Astrocyte of the cerebellum (primary cell): ENCODE results near the gene APPBP2.

Source experiments
- DNase-seq: peaks from one replicate; pipeline ENCODE4 v3.0.0-alpha.2; 2011; ENCODE audit warnings: low read depth
- H3K4me3 ChIP-seq: 2 replicates; pipeline ENCODE4 v1.5.1; 2011; ENCODE audit warnings: mild to moderate bottlenecking, low read depth, low read length, moderate library complexity
- CTCF ChIP-seq: IDR thresholded peaks from 2 replicates; pipeline ENCODE4 v1.5.1; 2012; ENCODE audit warnings: low read length, low read depth, moderate library complexity, mild to moderate bottlenecking; ENCODE audit errors: missing control alignments
- in situ Hi-C: cut with HindIII; loops from 2 replicates; pipeline ENCODE4 v1.10.0; 2017; ENCODE audit warnings: low sequenced_read_pairs

APPBP2 gene

GRCh38 chr17:60447375-60447774 is 78.7 kb downstream of the APPBP2 start:
- no peak for DNase-seq
- no peak for TF ChIP-seq CTCF
- no peak overlapping the region for H3K4me3 ChIP-seq
- in situ Hi-C loops = no loop called here

DNA sequence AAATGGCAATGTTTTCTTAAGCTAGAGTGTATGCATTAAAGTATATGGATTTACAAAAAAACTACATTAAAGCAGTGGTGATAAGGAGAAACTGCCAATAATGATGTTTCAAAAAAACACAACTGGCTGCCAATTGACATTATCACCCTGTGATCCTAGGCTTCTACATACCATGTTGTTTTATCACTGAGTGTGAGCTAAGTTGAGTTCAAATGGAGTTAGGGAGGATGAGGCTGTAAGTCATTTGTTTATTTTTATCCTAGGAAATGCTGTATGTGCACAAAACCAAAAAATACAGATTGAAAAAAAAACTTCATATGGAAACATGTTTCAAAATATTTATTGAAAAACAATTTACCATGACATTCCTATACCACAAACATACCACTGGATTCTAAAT is 80.9 kb downstream of the APPBP2 start:
- no peak for DNase-seq
- no peak overlapping the region for H3K4me3 ChIP-seq
- no peak for TF ChIP-seq CTCF
- in situ Hi-C loops = no loop called here

GRCh38 chr17:60443713-60444112 is 82.3 kb downstream of the APPBP2 start:
- no peak for TF ChIP-seq CTCF
- H3K4me3 ChIP-seq = no peak overlapping the region
- in situ Hi-C loops = no loop called here
- DNase-seq = no peak

DNA sequence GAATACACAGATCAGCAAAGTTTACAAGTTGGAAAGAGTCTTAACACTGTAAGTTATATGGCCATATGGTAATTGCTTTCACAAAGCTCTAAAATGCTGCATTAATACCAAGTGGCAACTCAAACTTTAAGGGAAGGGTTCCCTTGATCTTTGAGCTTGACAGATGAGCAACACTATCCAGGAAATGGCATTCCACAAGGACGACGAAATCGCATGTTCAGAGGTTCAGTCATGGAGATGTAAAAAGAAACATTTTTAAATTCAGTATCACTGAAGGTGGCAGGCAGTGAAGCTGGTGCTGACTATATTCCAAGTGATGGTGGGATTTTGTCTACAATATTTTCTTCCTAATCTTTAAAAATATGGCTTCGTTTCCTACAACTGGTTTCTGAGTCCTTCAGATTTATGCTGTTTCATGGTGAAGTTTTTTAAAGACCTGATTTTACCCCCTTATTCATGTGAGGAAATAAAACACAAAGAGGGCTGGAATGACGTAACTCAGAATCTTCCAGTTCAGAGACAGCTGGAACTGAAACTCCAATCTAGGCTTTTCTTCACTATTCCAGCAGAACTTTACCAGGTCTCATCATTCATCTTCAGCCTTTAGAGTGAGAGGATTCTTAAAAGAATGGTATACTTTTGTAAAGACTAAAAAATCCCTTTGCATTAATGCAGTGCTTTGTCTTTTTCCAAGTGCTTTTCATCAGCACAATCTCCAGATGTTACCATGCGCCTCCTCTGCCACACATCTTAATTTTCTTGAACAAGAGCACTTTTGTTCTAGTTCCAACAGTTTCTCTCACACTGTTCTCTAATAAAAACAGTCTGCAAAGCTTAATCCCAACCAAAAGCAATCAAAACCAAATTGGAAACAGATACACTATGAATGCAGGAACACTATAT is 83.5 kb downstream of the APPBP2 start:
- H3K4me3 ChIP-seq = no peak overlapping the region

GRCh38 chr17:60439501-60439900 is 86.5 kb downstream of the APPBP2 start:
- DNase-seq = no peak
- in situ Hi-C loops = no loop called here
- TF ChIP-seq CTCF = no peak
- H3K4me3 ChIP-seq = no peak overlapping the region

More for the DNA sequence above, 83.5 kb downstream of the APPBP2 start:
- in situ Hi-C loops = no loop called here
- no peak for TF ChIP-seq CTCF
- DNase-seq = no peak

DNA sequence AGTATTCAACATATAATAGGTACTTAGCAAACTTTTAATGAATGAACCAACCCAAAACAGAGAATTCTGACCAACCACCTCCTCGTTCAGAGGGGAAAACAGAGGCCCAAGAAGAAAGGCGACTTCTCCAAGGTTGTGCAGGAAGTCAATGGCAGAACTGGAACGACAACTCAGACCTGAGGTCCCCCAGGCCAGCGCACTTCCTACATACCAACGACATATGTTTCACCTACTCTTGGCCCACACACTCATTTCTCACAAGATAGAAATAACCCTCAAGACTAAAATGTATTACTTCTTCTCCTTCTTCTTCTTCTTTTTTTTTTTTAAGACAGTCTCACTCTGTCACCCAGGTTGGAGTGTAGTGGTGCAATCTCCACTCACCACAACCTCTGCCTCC is 89.4 kb downstream of the APPBP2 start:
- no peak for DNase-seq
- in situ Hi-C loops = no loop called here
- no peak overlapping the region for H3K4me3 ChIP-seq
- no peak for TF ChIP-seq CTCF
